LNCaP clone FGC (cell line): Measurements from ENCODE around the gene NEK7.

Source experiments
- DNase-seq: peaks from one replicate; pipeline ENCODE4 v3.0.0-alpha.2; 2011; ENCODE audit warnings: low read depth
- H3K4me3 ChIP-seq: 2 replicates; pipeline ENCODE4 v1.5.1; 2011; ENCODE audit warnings: mild to moderate bottlenecking, low read depth, low read length, control low read depth
- CTCF ChIP-seq: IDR thresholded peaks from 2 replicates; pipeline ENCODE4 v1.5.1; 2012; ENCODE audit warnings: mild to moderate bottlenecking; ENCODE audit not compliant: control insufficient read depth, insufficient read depth; ENCODE audit errors: extremely low read depth

Gene NEK7

GRCh38 chr1:198232940-198233675 is 76.3 kb downstream of the NEK7 start:
- TF ChIP-seq CTCF = no peak
- no peak for DNase-seq
- no peak overlapping the region for H3K4me3 ChIP-seq

GRCh38 chr1:198234520-198235251 is 77.9 kb downstream of the NEK7 start:
- no peak for TF ChIP-seq CTCF
- H3K4me3 ChIP-seq = no peak overlapping the region
- DNase-seq = no peak

GRCh38 chr1:198238121-198238520 is 81.3 kb downstream of the NEK7 start:
- H3K4me3 ChIP-seq = no peak overlapping the region
- TF ChIP-seq CTCF = no peak
- DNase-seq = no peak

GRCh38 chr1:198241553-198241952 is 84.8 kb downstream of the NEK7 start:
- TF ChIP-seq CTCF = no peak
- no peak overlapping the region for H3K4me3 ChIP-seq
- no peak for DNase-seq

- H3K4me3 ChIP-seq = no peak overlapping the region
- DNase-seq = no peak
- TF ChIP-seq CTCF = no peak
These were observed 88.0 kb downstream of the NEK7 start for GRCh38 chr1:198244772-198245171.

GRCh38 chr1:198245379-198245778 is 88.6 kb downstream of the NEK7 start:
- H3K4me3 ChIP-seq = no peak overlapping the region
- no peak for TF ChIP-seq CTCF
- DNase-seq = no peak
